ENCODE measurements around the gene GPC3.

Gene GPC3

GRCh38 chrX:133865761-133866471 is 119.5 kb downstream of the GPC3 start:
- no peaks in the 10 kb centered on the region for H3K36me3 ChIP-seq (ENCODE audit: control insufficient read depth, insufficient read depth, low read length)
- no peaks in the 10 kb centered on the region for H3K27me3 ChIP-seq (replicated peaks; ENCODE audit: control insufficient read depth, insufficient read depth, low read length)
- no peak overlapping the region for H3K4me3 ChIP-seq (replicated peaks; ENCODE audit: low read depth, low read length)
- TF ChIP-seq CTCF (IDR thresholded peaks at IDR 0.05; ENCODE audit: insufficient read depth, low read length, poor library complexity, severe bottlenecking) = no peak
- DNase-seq (ENCODE audit: extremely low read depth, insufficient read length) = no peak

- Histone ChIP-seq H3K27me3 (replicated peaks; ENCODE audit: control insufficient read depth, insufficient read depth, low read length) (no peaks in the 10 kb centered on the region), H3K36me3 (ENCODE audit: control insufficient read depth, insufficient read depth, low read length) (no peaks in the 10 kb centered on the region), H3K4me3 (replicated peaks; ENCODE audit: low read depth, low read length) (no peak overlapping the region)
- no peak for DNase-seq (ENCODE audit: extremely low read depth, insufficient read length)
- TF ChIP-seq CTCF (IDR thresholded peaks at IDR 0.05; ENCODE audit: insufficient read depth, low read length, poor library complexity, severe bottlenecking) = no peak
Observed at GRCh38 chrX:133864236-133864635, 121.2 kb downstream of the GPC3 start.

GRCh38 chrX:133859860-133860259 is 125.5 kb downstream of the GPC3 start:
- no peak for DNase-seq (ENCODE audit: extremely low read depth, insufficient read length)
- H3K4me3 ChIP-seq (replicated peaks; ENCODE audit: low read depth, low read length) = no peak overlapping the region
- no peaks in the 10 kb centered on the region for H3K36me3 ChIP-seq (ENCODE audit: control insufficient read depth, insufficient read depth, low read length)
- no peak for TF ChIP-seq CTCF (IDR thresholded peaks at IDR 0.05; ENCODE audit: insufficient read depth, low read length, poor library complexity, severe bottlenecking)
- H3K27me3 ChIP-seq (replicated peaks; ENCODE audit: control insufficient read depth, insufficient read depth, low read length) = no peaks in the 10 kb centered on the region

GRCh38 chrX:133859336-133859735 is 126.1 kb downstream of the GPC3 start:
- no peak for DNase-seq (ENCODE audit: extremely low read depth, insufficient read length)
- TF ChIP-seq CTCF (IDR thresholded peaks at IDR 0.05; ENCODE audit: insufficient read depth, low read length, poor library complexity, severe bottlenecking) = no peak
- H3K4me3 ChIP-seq (replicated peaks; ENCODE audit: low read depth, low read length) = no peak overlapping the region

GRCh38 chrX:133857640-133858269 is 127.6 kb downstream of the GPC3 start:
- Histone ChIP-seq H3K36me3 (ENCODE audit: control insufficient read depth, insufficient read depth, low read length) (no peaks in the 10 kb centered on the region), H3K27me3 (replicated peaks; ENCODE audit: control insufficient read depth, insufficient read depth, low read length) (no peaks in the 10 kb centered on the region), H3K4me3 (replicated peaks; ENCODE audit: low read depth, low read length) (no peak overlapping the region)
- TF ChIP-seq CTCF (IDR thresholded peaks at IDR 0.05; ENCODE audit: insufficient read depth, low read length, poor library complexity, severe bottlenecking) = no peak
- DNase-seq (ENCODE audit: extremely low read depth, insufficient read length) = no peak

More at GRCh38 chrX:133859336-133859735, 126.1 kb downstream of the GPC3 start:
- Histone ChIP-seq H3K27me3 (replicated peaks; ENCODE audit: control insufficient read depth, insufficient read depth, low read length) (no peaks in the 10 kb centered on the region), H3K36me3 (ENCODE audit: control insufficient read depth, insufficient read depth, low read length) (no peaks in the 10 kb centered on the region)
